Measurements from ENCODE around the gene THEMIS2. TPM values are rescaled to one million over a fixed set of nuclear protein-coding genes. Genes with fewer than 3 reads are reported as not detected.

The THEMIS2 gene
- total and polyA plus RNA-seq, 9 donors: 2.8 to 5.8 (median 3.2) TPM

GRCh38 chr1:27885114-27885528 is 12.8 kb downstream of the THEMIS2 start:
- Histone ChIP-seq H3K27ac (ENCODE audit: low read length) (peak overlapping the region; percentile 69), H3K9me3 (replicated peaks; ENCODE audit: control insufficient read depth, low read depth, low read length) (no peaks in the 10 kb centered on the region), H3K27me3 (ENCODE audit: control insufficient read depth, insufficient read depth, low read length) (no peaks in the 10 kb centered on the region), H3K4me3 (ENCODE audit: low read length) (no peak overlapping the region), H3K4me1 (ENCODE audit: control insufficient read depth, insufficient read depth, low read length) (peaks cover 9% of the 10 kb centered on the region), H3K36me3 (ENCODE audit: control insufficient read depth, insufficient read depth, low read length) (peaks cover 11% of the 10 kb centered on the region)
- peak; percentile 70 for DNase-seq
- WGBS (ENCODE audit: insufficient coverage): 92% methylated on average over 6 of the region's 8 CpGs

- peak; percentile 48 for DNase-seq
- no peak overlapping the region for H3K4me3 ChIP-seq (ENCODE audit: low read length)
- H3K36me3 ChIP-seq (ENCODE audit: control insufficient read depth, insufficient read depth, low read length): peaks cover 15% of the 10 kb centered on the region
- peak overlapping the region; percentile 69 for H3K27ac ChIP-seq (ENCODE audit: low read length)
- no peaks in the 10 kb centered on the region for H3K9me3 ChIP-seq (replicated peaks; ENCODE audit: control insufficient read depth, low read depth, low read length)
- WGBS (ENCODE audit: insufficient coverage): 81% methylated on average over 6 of the region's 15 CpGs
- H3K4me1 ChIP-seq (ENCODE audit: control insufficient read depth, insufficient read depth, low read length): peaks cover 9% of the 10 kb centered on the region
- no peaks in the 10 kb centered on the region for H3K27me3 ChIP-seq (ENCODE audit: control insufficient read depth, insufficient read depth, low read length)
Measured at GRCh38 chr1:27885621-27886352, 13.4 kb downstream of the THEMIS2 start.

DNA sequence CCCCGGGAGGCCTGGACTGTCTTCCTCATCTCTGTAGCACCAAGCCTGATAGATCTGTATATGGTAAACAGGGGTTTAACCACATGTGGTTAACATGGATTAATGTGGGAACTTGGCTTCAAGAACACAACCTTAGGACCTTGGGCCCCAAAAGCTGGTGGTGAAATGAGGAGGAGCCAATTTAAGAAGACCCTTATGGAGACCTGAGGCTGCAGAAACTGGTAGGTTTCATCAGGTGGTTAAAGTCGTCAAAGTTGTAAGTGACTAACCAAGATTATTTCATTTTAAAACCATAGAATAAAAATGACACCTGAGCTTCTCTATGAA is 14.0 kb downstream of the THEMIS2 start:
- Histone ChIP-seq H3K4me1 (ENCODE audit: control insufficient read depth, insufficient read depth, low read length) (peaks cover 9% of the 10 kb centered on the region), H3K9me3 (replicated peaks; ENCODE audit: control insufficient read depth, low read depth, low read length) (no peaks in the 10 kb centered on the region), H3K27ac (ENCODE audit: low read length) (peak overlapping the region; percentile 37), H3K36me3 (ENCODE audit: control insufficient read depth, insufficient read depth, low read length) (peaks cover 17% of the 10 kb centered on the region), H3K27me3 (ENCODE audit: control insufficient read depth, insufficient read depth, low read length) (no peaks in the 10 kb centered on the region), H3K4me3 (ENCODE audit: low read length) (no peak overlapping the region)
- no CpG with 5 or more reads among the region's 2 CpGs for WGBS (ENCODE audit: insufficient coverage)
- no peak for DNase-seq

DNA sequence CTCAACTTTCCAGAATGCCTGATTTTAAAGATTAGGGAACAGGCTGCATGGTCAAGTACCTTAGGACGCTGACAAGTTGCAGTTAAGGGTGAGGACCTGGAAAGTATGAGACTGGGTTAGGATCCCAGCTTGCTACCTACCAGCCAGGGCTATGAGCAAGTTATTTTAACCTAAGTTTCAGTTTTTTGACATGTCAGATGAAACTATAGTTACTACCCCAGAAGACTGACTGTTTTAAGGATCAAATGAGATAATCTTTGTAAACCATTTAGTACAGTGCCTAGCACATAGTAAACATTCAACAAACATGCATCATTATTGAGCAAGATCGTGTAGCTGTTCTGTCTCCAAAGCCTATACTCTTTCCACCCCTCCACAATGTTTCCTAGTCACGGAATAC is 14.4 kb downstream of the THEMIS2 start:
- H3K36me3 ChIP-seq (ENCODE audit: control insufficient read depth, insufficient read depth, low read length): peaks cover 20% of the 10 kb centered on the region

DNA sequence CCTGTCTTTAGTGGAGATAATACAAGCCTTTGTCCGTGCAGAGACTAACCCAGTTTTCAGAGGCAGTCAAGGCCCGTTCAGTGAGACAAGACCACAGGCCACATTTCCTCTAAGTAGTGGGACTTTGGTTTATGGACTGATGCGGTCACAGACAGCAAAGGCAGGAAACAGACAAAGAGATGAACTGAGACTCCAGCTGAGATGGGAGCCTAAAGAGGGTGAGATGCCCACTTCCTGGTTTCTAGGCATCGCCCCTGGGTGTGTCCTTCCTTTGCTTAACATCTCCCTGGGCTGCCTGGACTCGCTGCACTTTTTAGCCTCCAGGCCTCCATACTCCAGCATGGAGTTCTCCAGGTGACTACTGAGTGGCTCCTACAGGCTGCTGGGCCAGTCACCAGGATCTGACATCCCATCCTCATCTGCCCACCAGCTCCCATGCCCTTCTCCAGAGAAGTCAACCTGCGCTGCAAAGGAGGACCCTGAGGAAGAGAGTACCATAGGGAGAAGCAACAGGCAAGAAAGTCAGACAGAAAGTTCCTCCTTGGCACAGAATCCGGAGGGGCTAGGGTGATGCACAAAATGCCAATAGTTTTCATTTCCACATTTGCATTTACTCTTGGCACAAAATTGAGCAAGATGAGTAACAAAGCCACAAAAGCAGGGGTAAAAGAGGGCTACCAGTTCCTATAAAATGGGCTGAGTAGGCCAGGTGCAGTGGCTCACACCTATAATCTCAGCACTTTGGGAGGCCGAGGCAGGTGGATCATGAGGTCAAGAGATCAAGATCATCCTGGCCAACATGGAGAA is 15.1 kb downstream of the THEMIS2 start:
- peaks cover 9% of the 10 kb centered on the region for H3K4me1 ChIP-seq (ENCODE audit: control insufficient read depth, insufficient read depth, low read length)
- 80% methylated on average over 5 of the region's 8 CpGs for WGBS (ENCODE audit: insufficient coverage)
- DNase-seq: no peak
- H3K27ac ChIP-seq (ENCODE audit: low read length): peak overlapping the region; percentile 35
- no peaks in the 10 kb centered on the region for H3K27me3 ChIP-seq (ENCODE audit: control insufficient read depth, insufficient read depth, low read length)
- H3K4me3 ChIP-seq (ENCODE audit: low read length): no peak overlapping the region
- no peaks in the 10 kb centered on the region for H3K9me3 ChIP-seq (replicated peaks; ENCODE audit: control insufficient read depth, low read depth, low read length)
- peaks cover 27% of the 10 kb centered on the region for H3K36me3 ChIP-seq (ENCODE audit: control insufficient read depth, insufficient read depth, low read length)

More for the DNA sequence above, 14.4 kb downstream of the THEMIS2 start:
- H3K4me3 ChIP-seq (ENCODE audit: low read length): no peak overlapping the region
- H3K4me1 ChIP-seq (ENCODE audit: control insufficient read depth, insufficient read depth, low read length): peaks cover 9% of the 10 kb centered on the region
- no peak for DNase-seq
- no peaks in the 10 kb centered on the region for H3K27me3 ChIP-seq (ENCODE audit: control insufficient read depth, insufficient read depth, low read length)
- H3K9me3 ChIP-seq (replicated peaks; ENCODE audit: control insufficient read depth, low read depth, low read length): no peaks in the 10 kb centered on the region
- peak overlapping the region; percentile 21 for H3K27ac ChIP-seq (ENCODE audit: low read length)
- no CpG with 5 or more reads among the region's 3 CpGs for whole genome bisulfite sequencing (ENCODE audit: insufficient coverage)

DNA sequence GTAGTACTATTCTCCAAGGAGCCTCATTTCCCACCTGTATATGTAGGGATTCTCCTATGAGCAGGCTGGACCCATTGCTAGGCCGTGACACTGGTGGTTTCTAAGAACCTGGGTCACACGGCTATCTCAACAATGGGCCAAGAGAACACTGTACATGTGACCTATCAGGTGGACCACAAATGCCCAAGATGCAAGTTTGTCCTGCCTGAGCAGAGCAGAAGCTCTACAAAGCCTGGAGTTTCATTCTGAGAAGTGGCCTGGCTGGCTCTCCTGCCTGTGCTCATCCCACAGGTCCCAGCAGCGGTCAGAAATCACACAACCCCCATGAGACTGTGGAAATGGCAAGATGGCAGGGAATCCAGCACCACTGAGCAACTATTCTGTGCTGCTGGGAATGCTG is 17.2 kb downstream of the THEMIS2 start:
- no peak for DNase-seq
- Histone ChIP-seq H3K27me3 (ENCODE audit: control insufficient read depth, insufficient read depth, low read length) (no peaks in the 10 kb centered on the region), H3K4me3 (ENCODE audit: low read length) (no peak overlapping the region), H3K27ac (ENCODE audit: low read length) (no peak overlapping the region), H3K9me3 (replicated peaks; ENCODE audit: control insufficient read depth, low read depth, low read length) (no peaks in the 10 kb centered on the region), H3K4me1 (ENCODE audit: control insufficient read depth, insufficient read depth, low read length) (peaks cover 9% of the 10 kb centered on the region), H3K36me3 (ENCODE audit: control insufficient read depth, insufficient read depth, low read length) (peaks cover 43% of the 10 kb centered on the region)
- 83% methylated on average over 3 of the region's 3 CpGs for WGBS (ENCODE audit: insufficient coverage)

DNA sequence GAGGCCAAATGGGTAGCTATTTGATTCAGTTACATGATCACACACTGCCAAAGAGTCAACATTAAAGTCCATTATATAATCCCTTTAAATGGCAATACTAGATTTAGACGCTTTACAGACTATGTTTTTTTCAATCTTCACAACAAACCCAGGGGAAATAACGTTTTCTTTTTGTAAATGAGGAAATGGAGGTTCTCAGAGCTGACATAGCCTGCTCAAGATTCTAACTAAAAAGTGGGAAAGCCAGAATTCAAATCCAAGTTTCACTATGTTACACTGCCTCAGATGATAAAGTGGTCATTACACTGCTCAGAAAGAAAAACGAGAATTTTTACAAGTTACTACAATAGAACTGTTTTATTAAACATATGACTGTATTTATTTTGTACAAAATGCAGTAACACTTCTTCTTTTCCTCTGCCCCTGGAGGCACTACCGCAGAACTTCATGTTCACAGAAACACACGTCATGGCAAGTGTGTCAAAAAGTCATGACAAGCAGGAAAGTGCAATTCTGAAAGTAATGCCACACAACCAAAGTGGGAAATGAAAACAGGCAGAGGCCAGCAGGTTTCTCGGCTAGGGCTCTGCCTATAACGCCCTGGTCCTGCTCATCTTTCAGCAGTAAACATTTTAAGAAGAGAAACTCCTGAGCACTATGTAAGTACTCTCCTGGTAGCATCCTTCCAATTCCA is 19.0 kb downstream of the THEMIS2 start:
- H3K27me3 ChIP-seq (ENCODE audit: control insufficient read depth, insufficient read depth, low read length): no peaks in the 10 kb centered on the region
- H3K4me1 ChIP-seq (ENCODE audit: control insufficient read depth, insufficient read depth, low read length): peaks cover 4% of the 10 kb centered on the region
- H3K27ac ChIP-seq (ENCODE audit: low read length): peak overlapping the region; percentile 64
- WGBS (ENCODE audit: insufficient coverage): 100% methylated on average over 2 of the region's 7 CpGs
- no peaks in the 10 kb centered on the region for H3K9me3 ChIP-seq (replicated peaks; ENCODE audit: control insufficient read depth, low read depth, low read length)
- H3K4me3 ChIP-seq (ENCODE audit: low read length): no peak overlapping the region
- peak; percentile 81 for DNase-seq
- H3K36me3 ChIP-seq (ENCODE audit: control insufficient read depth, insufficient read depth, low read length): peaks cover 54% of the 10 kb centered on the region

GRCh38 chr1:27894521-27894920 is 22.2 kb downstream of the THEMIS2 start:
- no peak overlapping the region for H3K27ac ChIP-seq (ENCODE audit: low read length)
- H3K36me3 ChIP-seq (ENCODE audit: control insufficient read depth, insufficient read depth, low read length): peaks cover 57% of the 10 kb centered on the region
- H3K4me1 ChIP-seq (ENCODE audit: control insufficient read depth, insufficient read depth, low read length): no peaks in the 10 kb centered on the region
- H3K4me3 ChIP-seq (ENCODE audit: low read length): no peak overlapping the region
- no peaks in the 10 kb centered on the region for H3K27me3 ChIP-seq (ENCODE audit: control insufficient read depth, insufficient read depth, low read length)
- 75% methylated on average over 2 of the region's 3 CpGs for WGBS (ENCODE audit: insufficient coverage)
- no peak for DNase-seq
- no peaks in the 10 kb centered on the region for H3K9me3 ChIP-seq (replicated peaks; ENCODE audit: control insufficient read depth, low read depth, low read length)

DNA sequence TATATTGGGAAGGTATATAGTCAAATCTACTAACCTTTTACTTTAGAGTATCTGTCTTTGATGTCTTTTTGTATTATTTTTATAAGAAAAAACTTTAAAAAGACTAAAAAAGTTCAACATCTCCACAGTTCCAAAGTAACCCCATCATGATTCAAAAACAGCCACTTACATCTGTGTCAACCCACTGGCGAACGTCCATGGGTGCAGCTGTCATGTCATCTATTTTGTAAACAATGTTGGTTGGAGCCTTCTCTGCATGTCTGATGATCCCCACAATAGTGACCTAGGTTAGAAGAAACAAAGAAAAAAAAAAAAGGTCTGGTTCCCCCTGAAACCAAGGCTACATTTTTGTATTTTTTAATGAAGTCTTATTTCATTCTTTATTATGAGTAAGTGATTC is 34.4 kb downstream of the THEMIS2 start:
- Histone ChIP-seq H3K4me1 (ENCODE audit: control insufficient read depth, insufficient read depth, low read length) (peaks cover 2% of the 10 kb centered on the region), H3K27ac (ENCODE audit: low read length) (peak overlapping the region; percentile 21), H3K4me3 (ENCODE audit: low read length) (no peak overlapping the region), H3K36me3 (ENCODE audit: control insufficient read depth, insufficient read depth, low read length) (peaks cover 51% of the 10 kb centered on the region), H3K27me3 (ENCODE audit: control insufficient read depth, insufficient read depth, low read length) (no peaks in the 10 kb centered on the region), H3K9me3 (replicated peaks; ENCODE audit: control insufficient read depth, low read depth, low read length) (no peaks in the 10 kb centered on the region)
- no CpG with 5 or more reads among the region's 2 CpGs for WGBS (ENCODE audit: insufficient coverage)
- DNase-seq: peak; percentile 60

DNA sequence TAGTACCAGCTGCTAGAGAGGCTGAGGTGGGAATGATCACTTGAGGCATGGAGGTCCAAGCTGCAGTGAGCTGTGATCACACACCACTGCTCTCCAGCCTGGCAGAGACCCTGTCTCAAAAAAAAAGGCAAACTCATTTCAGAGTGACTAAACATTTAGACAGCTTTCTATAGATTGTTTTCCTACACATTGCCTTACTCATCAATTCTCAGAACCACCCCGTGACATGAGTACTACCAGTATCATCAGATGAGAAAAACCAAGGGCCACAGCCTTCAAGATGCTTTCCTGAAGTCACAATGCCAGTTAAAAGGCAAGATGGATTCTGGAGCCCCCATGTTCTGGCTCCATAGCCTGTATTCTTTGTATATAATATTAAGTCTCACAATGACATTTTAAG is 40.1 kb downstream of the THEMIS2 start:
- H3K4me3 ChIP-seq (ENCODE audit: low read length): no peak overlapping the region
- peaks cover 9% of the 10 kb centered on the region for H3K27me3 ChIP-seq (ENCODE audit: control insufficient read depth, insufficient read depth, low read length)
- WGBS (ENCODE audit: insufficient coverage): 100% methylated on average over 1 of the region's 1 CpG
- H3K4me1 ChIP-seq (ENCODE audit: control insufficient read depth, insufficient read depth, low read length): peaks cover 7% of the 10 kb centered on the region
- H3K36me3 ChIP-seq (ENCODE audit: control insufficient read depth, insufficient read depth, low read length): peaks cover 35% of the 10 kb centered on the region
- H3K9me3 ChIP-seq (replicated peaks; ENCODE audit: control insufficient read depth, low read depth, low read length): peaks cover 8% of the 10 kb centered on the region
- DNase-seq: no peak
- no peak overlapping the region for H3K27ac ChIP-seq (ENCODE audit: low read length)
